ENCODE measurements around the gene PLEKHA7. TPM values are rescaled to one million over a fixed set of nuclear protein-coding genes. Genes with fewer than 3 reads are reported as not detected.
A peak's percentile ranks its signal among the peaks of the same experiment; 100 is the strongest.
"Not testable (repeated sequence)": the region's sequence is repeated elsewhere in the genome, so short reads cannot be mapped to it uniquely, and the experiment has no call there.

Gene PLEKHA7
- total and polyA plus RNA-seq, 8 donors, result 12.8 to 82.3 (median 46.6) TPM

- Histone ChIP-seq H3K27ac (no peak overlapping the region), H3K27me3 (peaks cover 0 to 22% (median 10%) of the 10 kb centered on the region in 3 donors), H3K9me3 (no peaks in the 10 kb centered on the region), H3K36me3 (no peaks in the 10 kb centered on the region), H3K4me1 (peaks cover 31 to 79% (median 43%) of the 10 kb centered on the region in 4 donors), H3K4me3 (no peak overlapping the region)
- intact Hi-C loops (cut with DNase I; ENCODE audit: low total_unique reads), result no loop called here
- DNase-seq, result no peak
- TF ChIP-seq POLR2A (IDR thresholded peaks at IDR 0.05) (no peak), CTCF (IDR thresholded peaks at IDR 0.05) (no peak)
- 73 to 84% (median 83%) methylated on average over 4 of the region's 4 CpGs for WGBS, 5 donors
These were observed 93.2 kb downstream of the PLEKHA7 start for GRCh38 chr11:16921019-16921418.

DNA sequence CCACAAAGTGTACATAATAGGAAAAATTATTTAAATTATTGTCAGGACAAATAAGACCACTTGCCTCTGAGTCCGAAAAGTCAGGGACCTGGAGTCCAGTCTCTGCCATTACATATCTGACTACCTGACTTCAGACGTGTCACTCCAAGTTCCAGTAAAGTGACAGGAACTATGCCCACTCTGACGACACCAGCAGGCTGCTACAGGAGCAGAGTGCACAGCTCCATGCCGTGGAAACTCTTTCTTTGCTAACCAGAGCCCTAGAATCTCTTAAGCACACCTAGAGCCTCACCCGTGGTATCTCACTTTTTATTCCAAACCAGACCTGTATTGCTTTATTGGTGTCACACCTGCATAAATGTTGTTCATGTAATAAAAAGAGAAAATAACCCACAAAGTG, 93.7 kb downstream of the PLEKHA7 start:
- Histone ChIP-seq H3K36me3 (no peaks in the 10 kb centered on the region), H3K9me3 (no peaks in the 10 kb centered on the region), H3K4me3 (no peak overlapping the region), H3K27ac (no peak overlapping the region), H3K4me1 (peaks cover 26 to 74% (median 39%) of the 10 kb centered on the region in 4 donors), H3K27me3 (peaks cover 0 to 17% (median 6%) of the 10 kb centered on the region in 3 donors)
- TF ChIP-seq POLR2A (IDR thresholded peaks at IDR 0.05) (no peak), CTCF (IDR thresholded peaks at IDR 0.05) (no peak), EP300 (IDR thresholded peaks at IDR 0.05) (no peak), POLR2AphosphoS5 (IDR thresholded peaks at IDR 0.05) (no peak)
- intact Hi-C loops (cut with DNase I; ENCODE audit: low total_unique reads), result no loop called here
- DNase-seq, result no peak
- WGBS, 5 donors, result 64 to 81% (median 74%) methylated on average over 5 of the region's 5 CpGs

DNA sequence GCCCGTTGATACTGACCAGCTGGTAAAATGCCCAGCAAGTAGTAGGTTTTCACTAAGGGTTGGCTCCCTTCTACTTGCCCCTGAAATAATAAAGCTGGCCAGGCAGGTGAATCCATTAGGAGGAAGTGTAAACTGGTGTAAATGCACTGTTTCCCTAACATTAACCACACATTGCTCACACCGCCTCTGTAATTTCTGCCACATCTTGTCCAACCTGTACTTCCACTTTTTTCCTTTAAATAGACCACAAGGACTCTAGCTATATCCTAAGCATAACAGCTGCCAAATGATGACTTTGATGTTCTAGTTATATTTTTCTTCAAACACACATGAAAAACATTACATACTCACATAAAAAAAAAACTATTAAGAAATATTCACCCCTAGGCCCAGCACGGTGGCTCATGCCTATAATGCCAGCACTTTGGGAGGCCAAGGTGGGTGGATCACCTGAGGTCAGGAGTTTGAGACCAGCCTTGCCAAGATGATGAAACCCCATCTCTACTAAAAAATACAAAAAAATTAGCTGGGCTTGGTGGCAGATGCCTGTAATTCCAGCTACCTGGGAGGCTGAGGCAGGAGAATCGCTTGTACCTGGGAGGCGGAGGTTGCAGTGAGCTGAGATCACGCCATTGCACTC, 95.6 kb downstream of the PLEKHA7 start:
- intact Hi-C loops (cut with DNase I; ENCODE audit: low total_unique reads); H3K4me3 ChIP-seq; H3K9me3 ChIP-seq; H3K36me3 ChIP-seq; H3K27me3 ChIP-seq: not testable (repeated sequence)
- Histone ChIP-seq H3K27ac (peak overlapping the region; percentile 50 to 85 (median 72)), H3K4me1 (peaks cover 12 to 58% (median 21%) of the 10 kb centered on the region in 4 donors)
- peak in 1 of 2 donors; percentile 92 for DNase-seq
- TF ChIP-seq POLR2AphosphoS5 (IDR thresholded peaks at IDR 0.05), result peak in 1 of 3 donors; percentile 55
- WGBS, 5 donors, result 60 to 79% (median 63%) methylated on average over 6 of the region's 6 CpGs

GRCh38 chr11:16917941-16918340, 96.3 kb downstream of the PLEKHA7 start:
- no peak for DNase-seq
- H3K4me1 ChIP-seq, result peaks cover 12 to 58% (median 18%) of the 10 kb centered on the region in 4 donors

More at GRCh38 chr11:16917941-16918340, 96.3 kb downstream of the PLEKHA7 start:
- H3K27me3 ChIP-seq, result no peaks in the 10 kb centered on the region
- no peak for TF ChIP-seq POLR2A (IDR thresholded peaks at IDR 0.05)
- no peak for TF ChIP-seq CTCF (IDR thresholded peaks at IDR 0.05)
- TF ChIP-seq EP300 (IDR thresholded peaks at IDR 0.05), result no peak
- no peak for TF ChIP-seq POLR2AphosphoS5 (IDR thresholded peaks at IDR 0.05)
- WGBS, 5 donors, result 56 to 73% (median 59%) methylated on average over 4 of the region's 4 CpGs
- intact Hi-C loops (cut with DNase I; ENCODE audit: low total_unique reads), result no loop called here
- H3K9me3 ChIP-seq, result no peaks in the 10 kb centered on the region
- H3K4me3 ChIP-seq, result no peak overlapping the region
- no peaks in the 10 kb centered on the region for H3K36me3 ChIP-seq
- H3K27ac ChIP-seq, result peak overlapping the region; percentile 50 to 85 (median 72)
